AG04449 (cell line): ENCODE data around the gene TMEM221.

ENCODE experiments used
- CTCF ChIA-PET: fragments of 350-600 bp; formaldehyde crosslinking; extraction: SDS; loops from one replicate; lab custom pipeline; 2021; ENCODE audit warnings: antibody characterized with exemption; lab: Yijun Ruan, JAX
- POLR2A ChIA-PET: fragments of 400-600, 350-600 bp; formaldehyde crosslinking; extraction: SDS; loops from one replicate; lab custom pipeline; 2020; ENCODE audit warnings: antibody characterized with exemption, inconsistent platforms; lab: Yijun Ruan, JAX
- DNase-seq: peaks from one replicate; pipeline ENCODE4 v3.0.0-alpha.2; 2010; ENCODE audit warnings: low read depth, low spot score
- H3K4me3 ChIP-seq: 2 replicates; pipeline ENCODE4 v1.5.1; 2011; ENCODE audit warnings: low read depth, mild to moderate bottlenecking, control low read depth, low read length
- TF ChIP-seq, protein P1 (sequence below): IDR thresholded peaks from one replicate; pipeline ENCODE4 v1.5.1; 2011; ENCODE audit warnings: mild to moderate bottlenecking, moderate library complexity, low read length, control low read depth, inconsistent platforms; ENCODE audit not compliant: insufficient read depth; ENCODE audit errors: missing control alignments

TMEM221 gene

DNA sequence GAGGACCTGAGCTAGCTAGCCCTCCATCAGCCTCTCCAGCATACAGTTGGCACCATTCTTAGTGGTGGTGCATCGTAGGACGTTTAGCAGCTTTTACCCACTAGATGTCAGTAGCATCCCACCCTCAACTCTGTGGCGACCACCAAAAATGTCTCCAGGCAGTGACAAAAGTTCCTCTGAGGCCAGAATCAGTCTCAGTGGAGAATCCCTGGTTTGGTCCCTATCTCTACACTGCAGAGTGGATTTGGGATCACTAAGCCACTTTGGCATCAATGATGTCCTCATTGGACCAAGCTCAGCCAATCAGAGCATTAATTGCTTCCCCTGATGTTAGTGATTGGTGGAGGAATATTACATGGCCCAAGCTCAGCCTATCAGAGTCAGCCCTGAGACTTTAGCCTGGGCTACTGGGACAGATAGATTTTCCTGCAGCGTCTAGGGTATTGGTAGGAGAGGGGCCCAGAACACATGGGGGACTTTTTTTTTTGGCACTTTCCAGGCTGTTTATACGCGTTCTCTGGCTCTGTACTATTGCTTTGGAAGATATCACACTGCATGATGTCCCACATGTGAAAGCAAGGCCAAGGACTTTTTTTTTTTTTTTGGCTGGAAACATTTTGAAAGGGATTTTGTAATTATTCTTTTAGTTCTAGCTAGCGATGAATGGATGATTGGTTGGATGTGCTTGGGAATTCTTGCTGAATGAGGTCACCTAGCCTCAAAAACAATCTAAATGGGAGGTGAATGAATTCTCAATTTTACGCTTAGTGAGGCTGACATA, 7.0 kb downstream of the TMEM221 start:
- TF ChIP-seq, protein P1, sequence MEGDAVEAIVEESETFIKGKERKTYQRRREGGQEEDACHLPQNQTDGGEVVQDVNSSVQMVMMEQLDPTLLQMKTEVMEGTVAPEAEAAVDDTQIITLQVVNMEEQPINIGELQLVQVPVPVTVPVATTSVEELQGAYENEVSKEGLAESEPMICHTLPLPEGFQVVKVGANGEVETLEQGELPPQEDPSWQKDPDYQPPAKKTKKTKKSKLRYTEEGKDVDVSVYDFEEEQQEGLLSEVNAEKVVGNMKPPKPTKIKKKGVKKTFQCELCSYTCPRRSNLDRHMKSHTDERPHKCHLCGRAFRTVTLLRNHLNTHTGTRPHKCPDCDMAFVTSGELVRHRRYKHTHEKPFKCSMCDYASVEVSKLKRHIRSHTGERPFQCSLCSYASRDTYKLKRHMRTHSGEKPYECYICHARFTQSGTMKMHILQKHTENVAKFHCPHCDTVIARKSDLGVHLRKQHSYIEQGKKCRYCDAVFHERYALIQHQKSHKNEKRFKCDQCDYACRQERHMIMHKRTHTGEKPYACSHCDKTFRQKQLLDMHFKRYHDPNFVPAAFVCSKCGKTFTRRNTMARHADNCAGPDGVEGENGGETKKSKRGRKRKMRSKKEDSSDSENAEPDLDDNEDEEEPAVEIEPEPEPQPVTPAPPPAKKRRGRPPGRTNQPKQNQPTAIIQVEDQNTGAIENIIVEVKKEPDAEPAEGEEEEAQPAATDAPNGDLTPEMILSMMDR, result peak; percentile 21
- ChIA-PET CTCF (interaction anchor here (0.8 to 3.1 kb wide), 10 partner anchors 8 to 415 kb away, joined by 3 to 8 read pairs (median 4); partner anchors contain the start of gene TMEM221), POLR2A (no interaction called here)
- H3K4me3 ChIP-seq, result no peak overlapping the region
- DNase-seq, result no peak

DNA sequence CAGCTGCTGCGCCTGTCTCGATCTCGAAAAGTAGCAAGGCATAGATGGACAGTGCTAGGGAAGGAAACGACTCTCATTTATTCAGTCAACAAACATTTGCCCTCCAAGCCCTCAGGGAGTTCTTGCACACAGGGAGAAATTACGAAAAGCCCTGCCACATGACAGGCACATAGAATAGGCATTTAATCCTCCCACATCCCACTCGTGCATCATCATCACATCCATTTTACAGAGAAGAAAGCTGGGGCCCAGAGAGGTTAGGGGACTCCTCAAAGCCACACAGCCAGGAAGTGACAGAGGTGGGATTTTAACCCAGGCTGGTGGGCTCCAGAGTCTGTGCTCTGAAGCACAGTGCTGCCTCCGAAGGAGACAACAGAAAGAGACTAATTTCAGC, 11.6 kb downstream of the TMEM221 start:
- ChIA-PET CTCF (interaction anchor here (1.7 kb wide), 2 partner anchors 11 to 29 kb away, joined by 4 to 7 read pairs; partner anchors contain the start of gene TMEM221), POLR2A (interaction anchor here (0.7 kb wide), 1 partner anchor 224 kb away, joined by 4 read pairs; no protein-coding TSS in a partner anchor)
- no peak overlapping the region for H3K4me3 ChIP-seq
- TF ChIP-seq, protein P1, result no peak
- no peak for DNase-seq

DNA sequence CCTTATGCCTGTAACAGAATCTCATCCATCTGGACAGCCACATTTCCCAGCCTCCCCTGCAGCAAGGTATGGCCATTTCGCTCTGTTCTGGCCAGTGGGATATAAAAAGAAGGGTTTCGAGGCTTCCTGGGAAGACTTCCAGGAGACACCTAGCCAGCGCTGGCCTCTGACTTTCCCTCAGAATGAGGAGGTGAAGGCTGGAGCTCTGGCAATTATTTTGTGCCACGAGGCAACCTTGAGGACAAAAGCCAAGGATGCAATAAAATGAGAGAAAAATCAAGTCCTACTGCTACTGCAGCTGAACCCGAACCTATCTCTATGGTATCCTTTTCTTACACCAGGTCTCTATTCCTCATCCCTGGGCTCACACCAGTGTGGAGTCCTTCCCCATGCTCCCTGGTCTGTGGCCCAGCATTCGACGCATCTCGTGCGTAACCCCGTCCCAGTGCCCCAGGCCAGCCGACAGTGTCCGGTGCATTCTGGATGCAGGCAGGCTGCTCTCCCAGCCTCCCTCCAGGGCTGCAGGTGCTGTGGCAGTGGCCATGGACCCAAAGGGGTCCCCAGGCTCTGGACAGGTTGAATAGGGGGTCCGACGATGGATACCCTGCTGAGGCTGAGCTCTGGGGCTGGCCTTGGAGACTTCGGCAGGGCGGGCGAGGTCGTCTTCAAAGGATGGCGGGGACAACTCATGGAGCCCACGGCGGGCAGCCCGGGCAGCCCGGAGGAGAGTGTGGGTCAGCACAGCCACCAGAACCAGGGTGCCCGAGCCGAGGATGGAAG, 12.2 kb downstream of the TMEM221 start:
- no peak overlapping the region for H3K4me3 ChIP-seq
- DNase-seq, result no peak
- ChIA-PET POLR2A (no interaction called here), CTCF (interaction anchor here (1.7 kb wide), 1 partner anchor 12 kb away, joined by 7 read pairs; the partner anchor contains the start of gene TMEM221)
- TF ChIP-seq, protein P1, result no peak

DNA sequence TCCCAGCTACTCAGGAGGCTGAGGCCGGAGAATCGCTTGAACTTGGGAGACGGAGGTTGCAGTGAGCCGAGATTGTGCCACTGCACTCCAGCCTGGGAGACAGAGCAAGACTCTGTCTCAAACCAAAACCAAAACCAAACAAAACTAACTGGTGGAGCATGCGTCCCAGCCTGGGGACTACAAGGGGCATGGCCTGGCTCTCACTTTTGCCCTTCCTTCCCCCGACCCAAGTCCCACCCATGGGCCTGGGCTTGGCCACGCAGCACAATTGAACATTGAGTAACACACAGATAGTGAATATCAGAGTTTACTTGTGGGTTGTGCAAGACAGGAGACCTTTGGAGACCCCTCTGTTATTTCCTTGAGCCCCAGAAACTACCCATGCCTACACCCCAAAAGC, 13.2 kb downstream of the TMEM221 start:
- TF ChIP-seq, protein P1, result no peak
- ChIA-PET CTCF (no interaction called here), POLR2A (no interaction called here)
- H3K4me3 ChIP-seq, result no peak overlapping the region
- no peak for DNase-seq

DNA sequence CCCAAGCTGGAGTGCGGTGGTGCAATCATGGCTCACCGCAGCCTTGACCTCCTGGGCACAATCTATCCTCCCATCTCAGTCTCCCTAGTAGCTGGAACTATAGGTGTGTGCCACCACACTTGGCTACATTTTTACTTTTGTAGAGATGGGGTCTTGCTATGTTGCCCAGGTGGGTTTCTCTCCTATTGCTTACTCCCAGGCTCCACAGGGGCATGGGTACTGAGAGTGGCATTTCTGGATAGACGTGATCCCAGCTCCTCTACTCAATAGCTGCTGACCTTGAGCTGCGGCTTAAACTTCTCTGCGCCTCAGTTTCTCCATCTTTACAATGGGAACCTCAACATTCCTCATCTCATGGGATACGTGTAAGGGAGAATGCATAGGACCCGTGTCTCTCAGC, 17.1 kb downstream of the TMEM221 start:
- POLR2A ChIA-PET, result no interaction called here
- CTCF ChIA-PET, result no interaction called here
- no peak overlapping the region for H3K4me3 ChIP-seq
- no peak for DNase-seq
- TF ChIP-seq, protein P1, result no peak

DNA sequence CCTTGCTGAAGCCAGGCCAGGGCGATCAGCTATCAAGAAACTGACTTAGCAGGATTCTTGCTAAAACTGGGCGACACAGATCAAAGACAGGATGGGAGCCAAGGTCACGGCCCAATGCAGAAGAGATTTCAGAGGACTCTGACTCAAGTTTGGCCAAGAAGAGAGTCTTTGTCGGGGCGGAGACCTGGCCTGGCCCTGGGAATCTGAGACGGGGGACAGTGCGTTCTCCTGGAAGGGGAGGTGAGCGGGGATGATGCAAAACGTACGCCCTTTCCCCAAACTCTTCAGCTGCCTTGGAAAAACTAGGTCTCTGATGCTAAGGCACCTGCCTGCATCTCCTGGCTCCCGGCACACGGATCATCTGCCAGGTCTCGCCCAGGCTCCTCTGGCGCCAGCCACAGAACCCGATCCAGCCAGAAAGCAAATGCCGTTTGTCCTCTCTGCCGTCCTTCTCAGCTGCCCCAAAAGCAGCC, 18.8 kb downstream of the TMEM221 start:
- ChIA-PET CTCF (interaction anchor here (0.8 to 2.2 kb wide), 4 partner anchors 10 to 44 kb away, joined by 3 to 8 read pairs (median 4); partner anchors contain the start of gene MVB12A), POLR2A (no interaction called here)
- H3K4me3 ChIP-seq, result no peak overlapping the region
- TF ChIP-seq, protein P1, result no peak
- no peak for DNase-seq
